ENCODE results near the gene ABLIM1. TPM values are rescaled to one million over a fixed set of nuclear protein-coding genes. Genes with fewer than 3 reads are reported as not detected.
A peak's percentile ranks its signal among the peaks of the same experiment; 100 is the strongest.

ABLIM1 gene
- total and polyA plus RNA-seq, 4 donors, result 20.0 to 135 (median 59.9) TPM

GRCh38 chr10:114680543-114681117, 22.6 kb upstream of the ABLIM1 start:
- H3K27ac ChIP-seq (ENCODE audit: low read depth in 1 of 2, low read length in 1 of 2), result peak overlapping the region in 1 of 2 donors; percentile 92

DNA sequence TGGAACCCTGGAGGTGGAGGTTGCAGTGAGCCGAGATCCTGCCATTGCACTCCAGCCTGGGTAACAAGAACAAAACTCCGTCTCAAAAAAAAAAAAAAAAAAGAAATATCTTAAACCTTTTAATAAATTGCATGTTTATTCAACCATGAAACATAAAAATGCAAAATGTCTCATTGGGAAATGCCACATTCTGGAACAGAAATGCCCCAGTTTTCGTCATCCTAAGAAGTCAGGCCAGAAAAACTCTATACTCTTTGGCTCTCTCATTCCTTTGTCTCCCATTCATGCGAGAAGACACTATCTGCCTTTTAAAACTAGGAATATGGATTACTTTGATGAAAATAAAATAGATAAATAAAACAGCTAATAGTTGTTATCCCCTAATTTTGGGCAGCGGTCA, 21.5 kb upstream of the ABLIM1 start:
- Histone ChIP-seq H3K36me3 (ENCODE audit: control insufficient read depth in 4 of 4, insufficient read depth in 4 of 4, low read length in 4 of 4) (no peaks in the 10 kb centered on the region), H3K27ac (ENCODE audit: low read depth in 1 of 2, low read length in 1 of 2) (peak overlapping the region in 1 of 2 donors; percentile 80), H3K27me3 (ENCODE audit: control insufficient read depth in 3 of 3, insufficient read depth in 3 of 3, low read length in 2 of 3) (no peaks in the 10 kb centered on the region), H3K9ac (ENCODE audit: insufficient read depth in 1 of 2, low read length in 2 of 2) (no peak overlapping the region), H3K4me1 (ENCODE audit: control insufficient read depth in 5 of 5, insufficient read depth in 5 of 5, low read length in 5 of 5) (peaks cover 13 to 60% (median 19%) of the 10 kb centered on the region in 5 donors), H3K4me3 (no peak overlapping the region), H3K9me3 (ENCODE audit: control insufficient read depth in 4 of 4, insufficient read depth in 3 of 4, low read length in 3 of 4) (peaks cover 0 to 1% (median 0%) of the 10 kb centered on the region in 4 donors)
- WGBS, 2 donors, result 95% methylated on average over 5 of the region's 5 CpGs
- ATAC-seq (ENCODE audit: insufficient read depth, low FRiP score), result no peak
- DNase-seq, result peak in 1 of 3 donors; percentile 45
- no peak for TF ChIP-seq CTCF (IDR thresholded peaks at IDR 0.05; ENCODE audit: control extremely low read depth, extremely low read depth)

More at GRCh38 chr10:114680543-114681117, 22.6 kb upstream of the ABLIM1 start:
- Histone ChIP-seq H3K9me3 (ENCODE audit: control insufficient read depth in 4 of 4, insufficient read depth in 3 of 4, low read length in 3 of 4) (peaks cover 0 to 1% (median 0%) of the 10 kb centered on the region in 4 donors), H3K4me3 (no peak overlapping the region), H3K9ac (ENCODE audit: insufficient read depth in 1 of 2, low read length in 2 of 2) (no peak overlapping the region), H3K36me3 (ENCODE audit: control insufficient read depth in 4 of 4, insufficient read depth in 4 of 4, low read length in 4 of 4) (no peaks in the 10 kb centered on the region), H3K4me1 (ENCODE audit: control insufficient read depth in 5 of 5, insufficient read depth in 5 of 5, low read length in 5 of 5) (peaks cover 15 to 70% (median 21%) of the 10 kb centered on the region in 5 donors), H3K27me3 (ENCODE audit: control insufficient read depth in 3 of 3, insufficient read depth in 3 of 3, low read length in 2 of 3) (no peaks in the 10 kb centered on the region)
- no peak for TF ChIP-seq CTCF (IDR thresholded peaks at IDR 0.05; ENCODE audit: control extremely low read depth, extremely low read depth)
- ATAC-seq (ENCODE audit: insufficient read depth, low FRiP score) (no peak), DNase-seq (peak in 1 of 3 donors; percentile 42)
- 68 to 86% methylated on average over 3 of the region's 3 CpGs for WGBS, 2 donors

DNA sequence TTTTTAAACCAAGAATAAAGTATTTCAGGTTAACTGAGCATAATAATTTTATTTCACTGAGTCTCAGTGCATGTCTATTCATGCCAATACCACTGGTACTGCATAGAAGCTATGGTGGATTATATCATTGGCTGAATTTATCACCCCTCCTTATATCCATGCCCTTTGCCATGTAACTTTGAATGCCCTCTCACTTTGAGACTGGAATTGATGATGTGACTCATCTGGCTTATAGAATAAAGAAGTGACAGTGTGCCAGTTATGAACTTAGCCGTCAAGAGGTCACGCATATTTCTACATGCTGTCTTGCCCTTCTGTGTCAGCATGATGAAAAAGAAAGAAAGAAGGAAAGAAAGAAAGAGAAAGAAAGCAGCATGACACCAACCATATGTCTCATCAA, 20.7 kb upstream of the ABLIM1 start:
- Histone ChIP-seq H3K9ac (ENCODE audit: insufficient read depth in 1 of 2, low read length in 2 of 2) (no peak overlapping the region), H3K9me3 (ENCODE audit: control insufficient read depth in 4 of 4, insufficient read depth in 3 of 4, low read length in 3 of 4) (peaks cover 0 to 1% (median 0%) of the 10 kb centered on the region in 4 donors), H3K36me3 (ENCODE audit: control insufficient read depth in 4 of 4, insufficient read depth in 4 of 4, low read length in 4 of 4) (no peaks in the 10 kb centered on the region), H3K27me3 (ENCODE audit: control insufficient read depth in 3 of 3, insufficient read depth in 3 of 3, low read length in 2 of 3) (no peaks in the 10 kb centered on the region), H3K27ac (ENCODE audit: low read depth in 1 of 2, low read length in 1 of 2) (peak overlapping the region in 1 of 2 donors; percentile 80), H3K4me1 (ENCODE audit: control insufficient read depth in 5 of 5, insufficient read depth in 5 of 5, low read length in 5 of 5) (peaks cover 13 to 52% (median 19%) of the 10 kb centered on the region in 5 donors), H3K4me3 (no peak overlapping the region)
- ATAC-seq (ENCODE audit: insufficient read depth, low FRiP score), result no peak
- peak in 2 of 3 donors; percentile 39 to 65 for DNase-seq
- WGBS, 2 donors, result 76 to 77% methylated on average over 2 of the region's 2 CpGs
- TF ChIP-seq CTCF (IDR thresholded peaks at IDR 0.05; ENCODE audit: control extremely low read depth, extremely low read depth), result no peak
